GM18505 (cell line): ENCODE measurements around the gene PNN.
"Not testable (repeated sequence)": the region's sequence is repeated elsewhere in the genome, so short reads cannot be mapped to it uniquely, and the experiment has no call there.

Experiments
- ATAC-seq: cut with Tn5 transposase; IDR thresholded peaks from one replicate; pipeline ENCODE4 v1.9.1; 2021; ENCODE audit not compliant: unreplicated experiment
- POLR2A ChIP-seq: IDR thresholded peaks from 4 replicates; pipeline ENCODE4 v1.6.1; 2011; ENCODE audit warnings: borderline replicate concordance; ENCODE audit not compliant: insufficient read depth, insufficient read length; ENCODE audit errors: extremely low read depth

PNN gene

DNA sequence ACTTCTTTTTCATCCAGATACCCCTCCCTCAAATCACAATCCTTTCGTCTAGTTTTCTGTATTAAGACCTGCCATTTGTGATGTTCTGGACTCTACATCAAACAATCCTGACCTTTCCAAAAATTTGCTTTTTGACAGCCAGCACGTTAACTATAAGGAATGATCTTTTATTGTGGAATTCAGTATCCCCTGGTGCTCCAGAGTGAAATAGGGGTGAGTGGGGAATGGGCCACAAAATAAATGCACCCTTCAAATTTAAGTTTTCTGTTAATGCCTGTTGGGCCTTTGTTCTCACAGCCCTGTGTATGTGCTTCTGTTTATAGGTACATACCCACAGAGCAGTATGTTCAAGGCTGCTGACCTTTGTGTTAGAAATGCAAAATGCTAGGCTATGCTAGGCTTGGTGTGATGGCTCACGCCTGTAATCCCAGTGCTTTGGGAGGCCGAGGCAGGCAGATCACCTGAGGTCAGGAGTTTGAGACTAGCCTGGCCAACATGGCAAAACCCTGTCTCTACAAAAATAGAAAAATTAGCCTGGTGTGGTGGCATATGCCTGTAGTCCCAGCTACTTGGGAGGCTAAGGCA, 12.0 kb downstream of the PNN start:
- no peak for TF ChIP-seq POLR2A
- no peak for ATAC-seq

DNA sequence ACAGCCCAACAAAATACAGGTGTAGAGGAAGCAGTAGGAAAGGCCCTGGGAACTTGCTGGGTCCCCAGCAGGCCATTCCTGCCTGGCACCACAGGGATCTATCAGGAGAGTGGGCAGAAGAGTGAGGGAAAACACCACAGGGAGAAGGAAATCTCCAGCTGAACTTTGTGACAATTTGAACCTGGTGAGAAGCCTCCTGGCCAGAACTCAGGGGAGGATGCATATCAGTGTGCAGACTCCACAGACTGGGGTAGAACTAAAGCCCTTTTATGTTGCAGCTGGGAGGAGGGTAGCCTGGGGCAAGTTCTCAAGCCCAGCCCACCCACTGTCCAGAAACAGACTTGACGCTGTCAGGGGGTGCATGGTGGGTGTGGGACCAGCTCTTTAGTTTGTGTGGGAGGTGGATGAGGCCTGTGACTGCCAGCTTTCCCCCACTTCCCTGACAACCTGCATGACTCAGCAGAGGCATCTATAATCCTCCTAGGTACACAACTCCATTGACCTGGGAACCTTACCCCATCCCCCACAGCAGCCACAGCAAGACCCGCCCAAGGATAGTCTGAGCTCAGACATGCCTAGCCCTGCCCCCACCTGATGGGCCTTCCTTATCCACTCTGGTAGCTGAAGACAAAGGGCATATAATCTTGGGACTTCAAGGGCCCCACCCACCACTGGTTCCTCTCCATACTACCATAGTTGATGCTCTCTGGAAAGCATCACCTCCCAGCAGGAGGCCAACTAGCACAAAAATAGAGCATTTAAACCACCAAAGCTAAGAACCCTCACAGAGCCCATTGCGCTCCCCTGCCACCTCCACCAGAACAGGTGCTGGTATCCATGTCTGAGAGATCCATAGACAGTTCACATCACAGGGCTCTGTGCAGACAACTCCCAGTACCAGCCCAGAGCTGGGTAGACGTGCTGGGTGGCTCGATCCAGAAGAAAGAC, 28.9 kb downstream of the PNN start:
- no peak for TF ChIP-seq POLR2A
- ATAC-seq, result no peak

DNA sequence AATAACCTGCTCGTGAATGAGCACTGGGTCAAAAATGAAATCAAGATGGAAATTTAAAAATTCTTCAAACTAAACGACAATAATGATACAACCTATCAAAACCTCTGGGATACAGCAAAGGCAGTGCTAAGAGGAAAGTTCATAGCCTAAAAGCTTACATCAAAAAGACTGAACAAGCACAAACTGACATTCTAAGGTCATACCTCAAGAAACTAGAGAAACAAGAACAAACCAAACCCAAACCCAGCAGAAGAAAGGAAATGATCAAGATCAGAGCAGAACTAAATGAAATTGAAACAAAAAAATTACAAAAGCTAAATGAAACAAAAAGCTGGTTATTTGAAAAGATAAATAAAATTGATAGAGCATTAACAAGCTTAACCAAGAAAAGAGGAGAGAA, 32.4 kb downstream of the PNN start:
- not testable (repeated sequence) for ATAC-seq

DNA sequence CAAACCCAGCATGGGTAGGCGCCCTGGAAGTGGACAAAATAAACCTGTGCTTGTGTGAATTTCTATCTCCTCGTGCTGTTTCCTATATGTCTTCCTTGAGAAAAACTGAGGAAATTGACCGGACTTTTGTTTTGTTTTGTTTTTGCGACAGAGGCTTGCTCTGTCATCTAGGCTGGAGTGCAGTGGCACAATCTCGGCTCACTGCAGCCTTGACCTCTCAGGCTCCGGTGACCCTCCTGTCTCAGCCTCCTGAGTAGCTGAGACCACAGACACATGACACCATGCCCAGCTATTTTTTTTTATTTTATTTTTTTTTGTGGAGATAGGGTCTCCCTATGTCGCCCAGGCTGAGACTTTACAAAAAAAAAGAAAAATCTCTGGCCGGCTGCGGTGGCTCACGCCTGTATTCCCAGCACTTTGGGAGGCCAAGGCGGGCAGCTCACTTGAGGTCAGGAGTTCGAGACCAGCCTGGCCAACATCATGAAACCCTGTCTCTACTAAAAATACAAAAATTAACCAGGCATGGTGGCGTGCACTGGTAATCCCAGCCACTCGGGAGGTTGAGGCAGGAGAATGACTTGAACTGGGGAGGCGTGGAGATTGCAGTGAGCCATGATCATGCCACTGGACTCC, 36.2 kb downstream of the PNN start:
- TF ChIP-seq POLR2A, result no peak
- no peak for ATAC-seq

DNA sequence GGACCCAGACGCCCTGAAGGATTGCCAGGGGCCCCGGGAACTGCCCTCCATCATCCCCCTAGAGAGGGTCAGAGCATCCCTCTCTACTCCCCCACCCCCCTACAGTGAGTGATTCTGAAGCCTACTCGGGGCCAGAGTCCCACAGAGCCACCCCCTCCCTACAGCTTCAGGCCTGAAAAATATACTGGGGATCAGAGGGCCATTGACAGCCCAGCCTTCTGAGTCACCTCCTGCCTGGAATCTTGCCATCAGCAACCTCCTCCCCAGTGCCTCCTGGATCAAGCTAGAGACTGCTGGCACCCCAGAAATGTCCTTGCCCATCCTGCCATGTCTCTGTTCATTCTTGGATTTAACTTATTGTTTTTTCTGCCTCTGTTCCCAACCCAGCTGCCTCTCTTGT, 37.0 kb downstream of the PNN start:
- TF ChIP-seq POLR2A, result no peak
- no peak for ATAC-seq

DNA sequence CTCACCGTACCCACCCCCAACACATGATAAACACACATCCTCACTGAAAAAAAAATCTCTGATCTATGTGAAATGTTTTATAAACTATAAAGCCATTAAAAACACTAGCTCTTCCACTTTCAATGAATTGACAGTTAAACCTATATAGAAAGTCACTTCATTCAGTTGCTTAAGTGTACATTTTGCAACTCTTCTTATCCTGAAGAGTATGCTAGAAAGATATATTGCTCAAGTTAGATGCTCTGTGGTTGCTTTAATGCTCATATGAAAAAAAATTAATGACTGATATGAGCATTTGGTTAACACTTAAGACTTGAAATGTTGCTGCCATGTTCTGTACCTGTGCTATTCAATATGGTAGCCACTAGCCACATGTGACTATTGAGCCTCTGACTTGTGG, 37.6 kb downstream of the PNN start:
- ATAC-seq, result no peak
- TF ChIP-seq POLR2A, result no peak

DNA sequence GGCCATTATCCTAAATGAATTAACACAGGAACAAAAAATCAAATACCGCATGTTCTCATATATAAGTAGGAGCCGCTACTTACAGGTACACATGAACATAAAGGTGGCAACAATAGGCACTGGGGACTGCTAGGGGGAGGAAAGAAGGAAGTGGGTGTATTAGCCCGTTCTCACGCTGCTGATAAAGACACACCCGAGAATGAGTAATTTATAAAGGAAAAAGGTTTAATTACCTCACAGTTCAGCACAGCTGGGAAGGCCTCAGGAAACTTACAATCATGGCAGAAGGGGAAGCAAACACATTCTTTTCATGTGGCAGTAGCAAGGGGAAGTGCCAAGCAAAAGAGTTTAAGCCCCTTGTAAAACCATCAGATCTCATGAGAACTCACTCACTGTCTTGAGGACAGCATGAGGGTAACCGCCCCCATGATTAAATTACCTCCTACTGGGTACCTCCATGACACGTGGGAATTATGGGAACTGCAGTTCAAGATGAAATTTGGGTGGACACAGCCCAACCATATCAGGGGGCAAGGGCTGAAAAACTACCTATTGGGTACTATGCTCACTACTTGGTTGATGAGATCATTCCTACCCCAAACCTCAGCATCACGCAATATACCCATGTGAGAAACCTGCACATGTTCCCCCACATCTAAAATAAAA, 42.3 kb downstream of the PNN start:
- no peak for ATAC-seq
- TF ChIP-seq POLR2A, result no peak

- no peak for ATAC-seq
- no peak for TF ChIP-seq POLR2A
Measured at GRCh38 chr14:39218171-39218769, 43.2 kb downstream of the PNN start.

DNA sequence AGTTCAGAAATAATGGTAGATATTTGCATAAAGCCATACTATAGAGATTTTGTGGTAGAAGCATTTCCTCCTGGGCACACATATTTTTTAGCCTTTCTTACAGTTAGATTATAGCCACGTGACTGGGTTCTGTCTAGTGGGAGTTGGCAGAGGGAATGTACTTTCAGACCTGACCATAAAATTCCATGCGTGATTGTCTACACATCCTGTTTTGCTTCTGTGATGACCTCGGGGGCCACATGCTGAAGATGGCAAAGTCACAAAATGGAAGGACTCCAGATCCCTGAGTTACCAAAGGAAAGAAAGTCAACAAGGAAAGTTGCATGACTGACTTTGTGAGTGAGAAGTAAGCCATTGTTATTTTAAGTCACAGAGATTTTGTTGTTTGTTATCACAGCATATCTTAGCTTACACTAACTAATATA, 44.0 kb downstream of the PNN start:
- ATAC-seq, result no peak
- TF ChIP-seq POLR2A, result no peak

DNA sequence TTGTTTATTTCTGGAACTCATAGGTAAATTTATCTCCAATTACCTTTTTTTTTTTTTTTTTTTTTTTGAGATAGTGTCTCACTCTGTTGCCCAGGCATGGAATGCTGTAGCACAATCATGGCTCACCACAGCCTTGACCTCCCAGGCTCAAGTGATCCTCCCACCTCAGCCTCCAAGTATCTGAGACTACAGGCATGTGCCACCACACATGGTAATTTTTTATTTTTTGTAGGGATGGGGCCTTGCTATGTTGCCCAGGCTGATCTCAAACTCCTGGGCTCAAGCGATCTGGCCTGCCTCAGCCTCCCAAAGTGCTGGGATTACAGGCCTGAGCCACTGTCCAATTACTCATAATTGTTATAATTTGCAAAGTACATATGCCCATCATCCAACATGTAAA, 45.4 kb downstream of the PNN start:
- ATAC-seq, result not testable (repeated sequence)

- TF ChIP-seq POLR2A, result no peak
- ATAC-seq, result no peak
Measured at GRCh38 chr14:39228044-39228443, 53.0 kb downstream of the PNN start.

DNA sequence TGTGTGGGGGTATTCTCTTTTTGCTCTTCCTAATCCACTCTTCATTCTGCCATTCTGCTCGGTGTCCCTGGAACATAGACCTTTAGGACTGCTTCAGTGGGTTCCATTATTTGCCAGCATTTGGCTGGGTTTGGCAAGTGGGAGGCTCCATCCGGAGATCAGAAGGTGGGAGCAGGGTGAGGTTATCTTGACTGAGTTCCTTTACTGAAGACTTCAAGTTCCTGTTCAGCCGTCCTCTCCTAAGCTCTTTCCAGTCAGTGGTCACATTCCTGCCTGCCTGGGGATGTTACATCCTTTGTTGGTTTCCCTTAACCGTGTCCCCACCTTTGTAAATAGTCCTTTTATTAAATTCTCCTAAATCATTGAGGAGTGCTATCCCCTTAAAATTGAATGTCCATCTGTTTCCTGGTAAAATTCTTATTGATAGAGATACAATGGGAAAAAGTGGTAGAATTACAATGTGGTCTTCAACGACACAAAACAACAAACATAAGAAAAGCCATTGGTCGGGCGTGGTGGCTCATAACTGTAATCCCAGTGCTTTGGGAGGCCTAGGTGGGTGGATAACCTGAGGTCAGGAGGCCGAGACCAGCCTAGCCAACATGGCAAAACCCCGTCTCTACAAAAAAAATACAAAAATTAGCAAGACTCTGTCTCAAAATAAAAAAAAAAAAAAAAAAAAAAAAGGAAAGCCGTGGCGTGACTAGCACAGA, 53.6 kb downstream of the PNN start:
- TF ChIP-seq POLR2A, result no peak
- ATAC-seq, result no peak

- ATAC-seq, result no peak
- no peak for TF ChIP-seq POLR2A
Measured at GRCh38 chr14:39229222-39229543, 54.1 kb downstream of the PNN start.

- no peak for ATAC-seq
- TF ChIP-seq POLR2A, result no peak
Measured at GRCh38 chr14:39229601-39230110, 54.6 kb downstream of the PNN start.
